ENCODE results near the gene PARP12. TPM values are rescaled to one million over a fixed set of nuclear protein-coding genes. Genes with fewer than 3 reads are reported as not detected.

PARP12 gene
- total and polyA plus RNA-seq, 9 of the 15 experiments (the other 6 are each of a cell fraction or from before 2014, with no cell fraction given): 4.6 to 40.4 (median 23.5) TPM

DNA sequence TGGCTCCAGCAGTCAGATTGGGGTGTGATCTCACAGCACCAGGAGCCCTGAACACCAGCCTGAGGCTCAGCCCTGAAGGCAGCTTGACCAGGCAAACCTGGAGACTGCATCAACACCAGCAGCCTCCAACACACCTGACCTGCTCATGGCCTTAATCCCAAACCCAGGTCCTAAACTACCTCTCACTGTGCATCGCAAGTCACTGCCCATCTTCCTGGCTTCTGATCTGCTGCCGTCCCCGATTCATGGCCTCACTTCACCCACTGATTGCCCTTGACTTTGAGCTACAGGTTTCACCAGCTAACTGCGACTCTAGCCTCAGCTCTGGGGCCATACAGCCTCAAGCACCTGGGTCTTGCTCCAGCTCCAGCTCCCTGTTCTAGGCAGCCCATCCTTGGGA, 49.1 kb downstream of the PARP12 start:
- Histone ChIP-seq H3K79me2 (ENCODE audit: control insufficient read depth, insufficient read depth, low read length) (no peaks in the 10 kb centered on the region), H3K9me3 (replicated peaks; ENCODE audit: control insufficient read depth, insufficient read depth, low read depth, low read length) (no peaks in the 10 kb centered on the region), H2AFZ (ENCODE audit: low read depth, low read length) (no peak overlapping the region), H3K9me1 (ENCODE audit: control insufficient read depth, insufficient read depth, low read length) (no peaks in the 10 kb centered on the region), H4K20me1 (replicated peaks; ENCODE audit: control insufficient read depth, insufficient read depth, low read length) (peaks cover 19% of the 10 kb centered on the region), H3K27me3 (ENCODE audit: control insufficient read depth in 2 of 2, insufficient read depth in 2 of 2, low read length in 2 of 2) (peaks cover 43 to 66% of the 10 kb centered on the region in 2 experiments), H3K9ac (ENCODE audit: insufficient read depth in 1 of 2, low read depth in 2 of 2, low read length in 2 of 2) (peak overlapping the region in 1 of 2 experiments; percentile 45; a peak in 1 of 4 replicates), H3K4me2 (ENCODE audit: insufficient read depth, low read length) (no peak overlapping the region), H3K36me3 (ENCODE audit: control insufficient read depth, insufficient read depth, low read length) (no peaks in the 10 kb centered on the region), H3K27ac (ENCODE audit: extremely low read depth, low read depth, low read length) (no peak overlapping the region), H3K4me3 (no peak overlapping the region), H3K4me1 (replicated peaks in 1 of 2; ENCODE audit: control insufficient read depth in 2 of 2, insufficient read depth in 2 of 2, low read length in 2 of 2) (peaks cover 0 to 12% of the 10 kb centered on the region in 2 experiments; a peak in 1 of 5 replicates)
- 0 out of 2 replicates have a peak, but pooled peaks have one; percentile 8 for TF ChIP-seq MCM3 (IDR thresholded peaks at IDR 0.05)
- TF ChIP-seq CBFA2T3 (IDR thresholded peaks at IDR 0.05): no peak
- intact Hi-C loops (cut with micrococcal nuclease): no loop called here
- BruUV-seq (replicated peaks): no TSS peak
- WGBS (ENCODE audit: insufficient coverage, low coverage, missing lambda C conversion rate): 3% methylated on average over 4 of the region's 4 CpGs
- FAIRE-seq: no peak
- ChIA-PET POLR2A (interaction anchor here (0.7 kb wide), 1 partner anchor 412 kb away, joined by 3 read pairs; no protein-coding TSS in a partner anchor), CTCF (ENCODE audit: low intra/inter-chr PET ratio) (no interaction called here)
- no peak for DNase-seq (ENCODE audit: extremely low read depth in 1 of 4, low spot score in 3 of 4)
- ATAC-seq: peak; percentile 7; the same call in 1 of the 3 replicates
- in situ Hi-C loops (cut with MboI): loop anchor here (5.0 kb wide), 1 partner anchor 304 kb away; no protein-coding TSS in a partner anchor

DNA sequence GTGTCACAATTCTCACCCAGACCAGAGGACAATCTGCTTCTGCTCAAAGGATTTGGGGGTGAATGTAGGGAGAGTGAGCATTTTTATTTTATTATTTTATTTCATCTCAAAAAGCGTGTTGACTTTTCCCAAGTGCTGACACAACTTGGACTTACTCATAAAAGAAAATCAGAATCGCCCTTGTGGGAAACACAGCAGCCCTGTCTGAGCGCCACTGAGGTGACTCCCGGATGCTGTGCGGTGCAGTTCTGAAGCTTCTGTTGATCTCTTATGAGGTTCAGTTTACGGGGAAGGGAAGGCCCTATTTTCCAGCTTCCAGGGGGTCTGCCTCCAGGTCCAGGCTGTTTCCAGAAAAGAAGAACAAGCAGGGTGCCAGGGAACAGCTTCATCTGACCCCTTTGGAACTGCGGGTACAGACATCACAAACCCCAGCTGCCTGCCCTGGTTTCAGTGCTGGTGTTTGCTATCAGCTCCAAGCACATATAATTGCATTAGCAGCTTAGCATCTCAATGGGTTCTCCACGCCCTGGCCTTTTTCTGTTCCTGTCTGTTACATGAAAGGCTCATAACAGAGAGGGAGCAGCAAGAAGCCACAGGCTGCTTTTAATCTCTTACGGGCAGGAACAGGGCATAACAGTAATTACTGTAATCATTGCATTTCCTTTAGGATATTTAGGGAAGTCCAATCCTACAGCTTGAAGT, 52.4 kb downstream of the PARP12 start:
- intact Hi-C loops (cut with micrococcal nuclease): no loop called here
- H3K36me3 ChIP-seq (ENCODE audit: control insufficient read depth, insufficient read depth, low read length): no peaks in the 10 kb centered on the region
- FAIRE-seq: no peak
- 10% methylated on average over 9 of the region's 9 CpGs for WGBS (ENCODE audit: insufficient coverage, low coverage, missing lambda C conversion rate)
- H3K9me3 ChIP-seq (replicated peaks; ENCODE audit: control insufficient read depth, insufficient read depth, low read depth, low read length): no peaks in the 10 kb centered on the region
- H3K9me1 ChIP-seq (ENCODE audit: control insufficient read depth, insufficient read depth, low read length): no peaks in the 10 kb centered on the region
- peaks cover 4 to 9% of the 10 kb centered on the region in 2 experiments; a peak in 3 of 5 replicates for H3K4me1 ChIP-seq (replicated peaks in 1 of 2; ENCODE audit: control insufficient read depth in 2 of 2, insufficient read depth in 2 of 2, low read length in 2 of 2)
- peaks cover 10% of the 10 kb centered on the region for H4K20me1 ChIP-seq (replicated peaks; ENCODE audit: control insufficient read depth, insufficient read depth, low read length)
- ChIA-PET CTCF (ENCODE audit: low intra/inter-chr PET ratio) (no interaction called here), POLR2A (interaction anchor here (0.6 to 0.7 kb wide), 3 partner anchors 20 to 649 kb away, joined by 3 read pairs; no protein-coding TSS in a partner anchor)
- no peak for TF ChIP-seq FUS (optimal IDR thresholded peaks at IDR 0.05; ENCODE audit: low read depth, low read length)
- H3K79me2 ChIP-seq (ENCODE audit: control insufficient read depth, insufficient read depth, low read length): no peaks in the 10 kb centered on the region
- H3K4me2 ChIP-seq (ENCODE audit: insufficient read depth, low read length): no peak overlapping the region
- no peak for DNase-seq (ENCODE audit: extremely low read depth in 1 of 4, low spot score in 3 of 4)
- H3K4me3 ChIP-seq: no peak overlapping the region
- no peak for ATAC-seq
- no peak overlapping the region for H3K27ac ChIP-seq (ENCODE audit: extremely low read depth, low read depth, low read length)
- peaks cover 36 to 55% of the 10 kb centered on the region in 2 experiments for H3K27me3 ChIP-seq (ENCODE audit: control insufficient read depth in 2 of 2, insufficient read depth in 2 of 2, low read length in 2 of 2)
- H3K9ac ChIP-seq (ENCODE audit: insufficient read depth in 1 of 2, low read depth in 2 of 2, low read length in 2 of 2): no peak overlapping the region
- no TSS peak for BruUV-seq (replicated peaks)
- in situ Hi-C loops (cut with MboI): loop anchor here (5.0 kb wide), 1 partner anchor 307 kb away; no protein-coding TSS in a partner anchor
- no peak overlapping the region for H2AFZ ChIP-seq (ENCODE audit: low read depth, low read length)

All from K562 (cell line).